ENCODE data around the gene GDNF.

Gene GDNF

DNA sequence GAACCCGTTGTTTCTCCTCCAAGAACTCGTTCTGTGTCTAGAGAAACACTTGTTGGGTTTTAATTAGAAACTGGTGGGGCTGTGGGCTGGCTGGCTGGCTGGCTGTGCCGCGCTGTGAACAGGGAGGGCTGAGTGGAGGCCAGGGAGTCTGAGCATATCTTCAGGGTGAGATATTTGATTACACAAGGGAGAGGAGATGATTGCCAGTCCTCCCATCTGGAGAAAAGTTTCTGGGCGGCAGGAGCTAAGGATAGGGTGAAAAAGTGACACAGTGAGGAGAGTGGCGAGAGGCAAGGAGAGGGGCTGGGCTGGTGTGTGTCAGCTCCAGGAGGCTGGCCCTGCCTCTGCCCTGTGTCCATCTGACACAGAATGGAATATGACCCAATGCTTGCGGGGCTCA is 63.0 kb downstream of the GDNF start:
- FAIRE-seq, result no peak

DNA sequence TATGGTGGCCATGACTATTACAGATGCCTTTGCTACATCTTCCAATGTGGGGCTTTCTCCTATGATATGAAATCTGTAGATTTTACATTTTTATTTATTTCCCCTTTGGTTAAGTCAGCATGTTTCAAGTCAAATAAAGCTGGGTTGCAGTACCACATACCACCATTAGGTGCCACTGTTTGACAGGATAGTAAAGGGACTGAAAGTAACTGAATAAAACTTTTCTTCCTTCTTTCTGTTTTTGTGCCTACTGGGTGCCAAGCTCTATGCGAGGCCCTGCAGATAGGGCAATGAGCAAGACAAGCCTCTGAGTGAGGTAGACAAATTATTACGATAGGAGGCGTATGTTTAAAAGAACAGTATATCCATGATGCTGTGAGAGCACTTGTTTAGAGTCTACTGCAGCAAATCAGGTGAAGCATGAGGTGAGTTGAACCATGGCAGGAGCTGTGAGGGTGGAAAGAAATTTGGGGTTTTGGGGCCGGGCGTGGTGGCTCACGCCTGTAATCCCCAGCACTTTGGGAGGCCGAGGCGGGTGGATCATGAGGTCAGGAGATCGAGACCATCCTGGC is 64.8 kb downstream of the GDNF start:
- FAIRE-seq, result no peak

DNA sequence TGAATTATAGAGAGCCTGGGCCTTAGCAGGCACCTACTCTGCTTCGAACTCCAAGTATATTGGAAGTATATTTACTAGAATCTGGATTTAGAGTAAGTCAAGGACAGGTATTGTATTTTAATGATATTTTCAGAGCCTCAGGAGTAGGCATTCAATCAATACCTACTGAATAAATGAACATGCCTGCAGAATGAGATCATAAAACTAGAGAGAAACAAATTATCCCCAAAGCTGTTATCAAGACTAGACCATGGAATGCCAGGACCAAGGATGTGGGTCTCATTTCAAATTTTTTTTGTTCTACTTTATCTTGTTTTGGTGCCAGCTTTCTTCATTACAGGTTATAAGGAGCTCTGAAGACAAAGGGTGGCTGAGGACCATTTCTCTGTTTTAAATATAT is 66.0 kb downstream of the GDNF start:
- FAIRE-seq, result no peak

DNA sequence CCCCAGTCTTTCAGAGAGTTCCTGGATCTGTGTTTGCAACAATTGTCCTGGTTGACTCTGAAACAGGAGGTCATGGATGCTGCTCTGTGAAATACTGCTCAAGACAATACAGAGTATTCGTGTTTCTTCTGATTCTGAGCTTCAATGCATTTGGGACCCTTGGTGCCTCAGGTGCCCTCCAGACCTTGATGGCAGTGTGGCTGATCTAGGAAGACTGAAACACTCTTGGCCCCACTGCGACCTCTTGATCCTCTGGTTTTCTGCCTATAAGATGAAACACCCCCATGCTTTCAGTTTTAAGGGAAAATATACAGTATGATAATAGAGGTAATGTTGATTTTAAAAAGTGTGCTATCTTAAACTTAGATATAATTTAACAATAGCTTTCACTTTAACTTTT is 67.6 kb downstream of the GDNF start:
- FAIRE-seq, result no peak

DNA sequence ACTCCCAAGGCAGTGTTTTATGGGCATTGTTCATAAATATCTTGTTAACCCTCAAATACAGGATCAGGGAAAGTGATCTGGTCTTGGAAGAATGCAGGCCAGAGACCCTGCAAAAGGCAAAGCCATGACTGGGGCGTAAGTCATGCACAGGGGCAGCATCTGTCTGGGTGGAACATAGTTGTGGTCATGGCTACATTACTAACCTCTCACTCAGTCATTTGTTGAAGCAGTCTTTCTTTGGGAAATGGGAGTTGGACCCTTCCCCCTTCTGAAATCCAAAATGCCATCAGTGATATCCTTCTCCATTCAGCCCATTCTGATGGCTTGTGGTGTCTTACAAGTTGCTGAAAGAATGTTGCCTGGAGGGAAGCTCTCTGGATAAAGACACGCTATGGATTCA is 68.1 kb downstream of the GDNF start:
- FAIRE-seq, result no peak

DNA sequence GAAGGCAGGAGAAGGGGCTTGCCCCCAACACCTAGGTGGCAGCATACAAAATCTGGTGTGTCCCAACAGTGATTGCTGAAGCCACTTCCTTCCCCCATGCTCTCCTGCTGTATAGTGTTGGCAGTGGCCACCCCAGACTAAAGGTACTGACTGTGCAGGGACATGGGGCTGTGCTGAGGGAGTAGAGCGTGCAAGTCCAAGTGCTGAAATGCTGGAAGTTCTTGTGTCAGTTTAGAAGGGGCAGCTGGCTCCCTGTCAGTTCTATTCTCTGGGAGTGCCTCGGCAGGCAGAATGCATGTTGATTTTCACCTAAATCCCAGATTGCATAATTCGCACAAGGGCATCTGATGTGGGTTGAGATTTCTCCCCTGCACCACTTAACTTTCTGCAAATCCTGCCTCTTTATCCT is 68.6 kb downstream of the GDNF start:
- FAIRE-seq, result no peak

DNA sequence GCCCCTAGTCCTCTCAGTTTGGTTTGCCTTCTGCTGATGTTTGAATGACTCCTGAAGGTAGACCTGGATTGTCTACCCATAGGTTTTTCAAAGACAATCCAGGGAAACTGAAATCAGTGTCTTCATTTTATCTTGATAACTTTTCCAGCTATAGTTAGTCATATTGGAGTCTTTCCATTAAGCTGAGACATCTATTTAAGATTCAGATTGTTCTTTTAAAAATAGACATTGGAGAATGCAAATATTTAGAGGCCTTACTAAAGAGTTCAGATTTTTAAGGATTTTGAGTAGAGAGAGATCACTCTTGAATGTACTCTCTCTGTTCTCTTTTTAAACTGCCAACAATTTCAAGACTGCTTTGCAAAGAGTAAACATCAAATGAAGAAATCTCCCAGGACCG is 69.1 kb downstream of the GDNF start:
- no peak for FAIRE-seq

DNA sequence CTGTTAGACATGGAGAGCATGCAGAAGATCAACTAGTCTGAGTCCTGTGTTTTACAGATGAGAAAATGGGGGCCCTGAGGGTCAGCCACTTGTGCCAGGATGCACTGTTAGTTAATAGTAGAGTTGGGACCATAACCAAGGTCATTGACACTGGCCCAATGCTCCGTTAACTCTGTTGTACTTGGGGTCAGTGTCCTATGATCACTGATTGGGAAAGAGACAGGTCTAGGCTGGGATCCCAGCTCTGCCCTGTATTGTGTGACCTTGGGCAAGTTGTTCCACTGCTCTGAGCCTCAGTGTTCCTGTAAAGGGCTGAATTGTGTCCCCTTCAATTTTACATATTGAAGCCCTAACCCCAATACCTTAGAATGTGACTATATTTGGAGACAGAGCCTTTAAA is 70.0 kb downstream of the GDNF start:
- no peak for FAIRE-seq

DNA sequence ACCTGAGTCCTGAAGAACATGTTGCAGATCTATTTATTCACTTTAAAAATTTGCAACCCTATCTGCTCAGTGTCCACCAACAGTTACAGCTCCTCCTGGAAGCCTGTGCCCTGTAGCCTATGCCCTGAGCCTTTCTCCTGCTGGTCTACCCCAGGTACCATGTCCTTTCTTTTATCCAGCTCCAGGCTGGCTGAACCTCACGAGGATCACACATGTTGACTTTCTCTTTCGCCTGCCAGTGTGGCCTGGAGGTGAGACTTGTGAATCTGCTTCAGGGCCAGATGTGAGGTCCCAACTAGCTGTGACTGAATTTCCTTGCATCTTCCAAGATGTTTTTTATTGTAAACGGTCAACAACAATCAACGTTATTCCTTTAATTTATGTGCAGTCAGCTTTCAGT is 70.7 kb downstream of the GDNF start:
- FAIRE-seq, result no peak

DNA sequence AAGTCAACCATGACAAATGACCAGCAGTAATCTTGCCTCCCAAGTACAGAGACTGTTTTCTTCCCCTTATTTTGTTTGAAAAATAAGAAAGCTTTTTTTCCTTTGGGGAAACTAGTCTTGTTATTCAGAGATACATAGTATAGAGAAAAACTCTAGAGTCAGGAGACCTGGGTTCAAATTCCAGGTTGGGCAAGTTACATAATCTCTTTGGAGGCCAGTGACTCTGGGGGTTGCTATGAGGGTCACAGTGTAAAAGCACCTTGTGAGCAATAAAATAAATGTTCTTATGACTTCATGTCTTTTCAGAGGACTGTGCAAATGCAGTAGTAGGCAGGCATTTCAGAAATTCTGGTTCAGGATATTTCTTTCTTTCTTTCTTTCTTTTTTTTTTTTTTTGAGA is 71.5 kb downstream of the GDNF start:
- no peak for FAIRE-seq

DNA sequence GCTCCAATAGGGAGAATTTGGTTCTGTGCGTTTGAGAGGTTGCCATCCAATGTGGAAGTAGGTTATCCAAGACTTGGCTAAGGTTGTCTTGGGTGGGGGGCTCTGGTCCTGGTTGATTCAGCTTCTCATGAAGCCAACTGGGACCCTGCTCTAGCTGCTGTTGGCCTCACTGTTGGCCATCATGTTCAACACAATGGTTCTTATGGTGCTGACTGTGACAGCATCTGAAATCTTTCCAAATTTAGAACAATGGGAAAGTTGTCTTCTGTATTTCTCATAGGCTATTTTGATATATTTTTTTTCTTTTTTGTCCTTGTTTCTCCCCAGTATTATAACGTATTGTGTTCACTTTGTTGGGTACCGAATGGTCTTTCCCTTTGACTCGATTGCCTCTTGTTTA is 71.9 kb downstream of the GDNF start:
- no peak for FAIRE-seq

DNA sequence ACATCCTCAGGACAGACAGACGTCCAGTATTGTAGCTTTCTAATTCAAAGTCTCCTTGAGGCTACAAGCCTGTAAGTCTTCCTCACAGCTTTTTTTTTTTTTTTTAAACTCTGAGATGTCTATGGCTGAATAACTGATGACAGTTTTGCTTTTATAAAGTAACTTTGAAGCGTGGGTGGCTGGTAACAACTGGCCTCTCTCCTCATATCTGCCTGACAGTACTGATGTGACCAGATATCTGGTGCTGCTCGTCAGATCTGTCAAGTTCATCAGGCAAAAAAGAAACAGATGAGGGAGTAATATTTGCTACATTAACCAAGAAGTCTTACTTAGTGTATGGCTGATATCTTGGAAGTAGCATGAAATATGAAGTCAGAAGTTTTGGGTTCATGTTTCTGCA is 72.6 kb downstream of the GDNF start:
- no peak for FAIRE-seq

Measured in islet of Langerhans (tissue), 1 donor.